HepG2 (cell line): ENCODE measurements around the gene CES2. TPM values are rescaled to one million over a fixed set of nuclear protein-coding genes. Genes with fewer than 3 reads are reported as not detected.
A peak's percentile ranks its signal among the peaks of the same experiment; 100 is the strongest.

Experiments used
- BORCS8-MEF2B ChIP-seq: sonication (generic); formaldehyde crosslinking; IDR thresholded peaks from 2 replicates; pipeline ENCODE4 v1.8.0; 2022; ENCODE audit warnings: mild to moderate bottlenecking, missing genetic modification reagents
- EZH2 ChIP-seq: conservative IDR thresholded peaks from 2 replicates; pipeline ENCODE4 v1.6.1; 2012; ENCODE audit warnings: mild to moderate bottlenecking, low read depth, low read length, moderate library complexity
- GATA4 ChIP-seq: sonication (generic); IDR thresholded peaks from 2 replicates; pipeline ENCODE4 v1.6.1; 2016; ENCODE audit warnings: antibody characterized with exemption, low read depth, borderline replicate concordance
- GTF2F1 ChIP-seq: fragments of 150-350 bp; IDR thresholded peaks from 2 replicates; pipeline ENCODE4 v1.6.1; 2014; ENCODE audit warnings: low read length
- MYC ChIP-seq: sonication (generic); formaldehyde crosslinking; IDR thresholded peaks from 2 replicates; pipeline ENCODE4 v1.9.0; 2021; ENCODE audit warnings: missing genetic modification reagents, borderline replicate concordance
- NBN ChIP-seq: fragments of 450-650 bp; conservative IDR thresholded peaks from 2 replicates; pipeline ENCODE4 v1.6.1; 2017
- PHF21A ChIP-seq: sonication (generic); formaldehyde crosslinking; IDR thresholded peaks from 2 replicates; pipeline ENCODE4 v1.5.0; 2020; ENCODE audit warnings: mild to moderate bottlenecking, missing genetic modification reagents
- RCOR2 ChIP-seq: IDR thresholded peaks from 2 replicates; pipeline ENCODE4 v1.6.1; 2016; ENCODE audit warnings: missing biosample characterization, missing genetic modification reagents
- SAFB2 ChIP-seq: sonication (generic); formaldehyde crosslinking; IDR thresholded peaks from 2 replicates; pipeline ENCODE4 v1.5.1; 2020; ENCODE audit warnings: missing genetic modification reagents, low read depth, mild to moderate bottlenecking, borderline replicate concordance
- SRSF9 ChIP-seq: fragments of 200-400 bp; formaldehyde crosslinking; IDR thresholded peaks from 2 replicates; pipeline ENCODE4 v1.6.1; 2018; ENCODE audit warnings: borderline replicate concordance, mild to moderate bottlenecking, low read depth, low read length; ENCODE audit not compliant: insufficient read depth, poor library complexity, severe bottlenecking
- ZNF205 ChIP-seq: IDR thresholded peaks from 2 replicates; pipeline ENCODE4 v1.6.1; 2018; ENCODE audit warnings: missing biosample characterization, missing genetic modification reagents
- polyA plus RNA-seq, 8 experiments: library from polyadenylated mRNA; depleted of rRNA in 3 of 8; stranded (reverse) in 7 of 8; unstranded in 1 of 8; fragments of >200 nt; fragmentation: Illumina TruSeq in 4 of 8; extraction: Trizol in 4 of 8; gene quantifications; 2 replicates each; pipeline versions ENCODE4 v1.2.1 to v1.2.3, GENCODE V29; 2011 to 2016; ENCODE audit warnings: low read depth in 4 of 8, missing spikeins in 1 of 8, mixed read lengths in 1 of 8; ENCODE audit not compliant: insufficient read depth in 1 of 8
- total RNA-seq, 5 experiments: library from RNA; depleted of rRNA; stranded (reverse); fragments of >200 nt; fragmentation: Illumina TruSeq; extraction: Trizol; gene quantifications; 2 replicates each; pipeline ENCODE4 v1.2.3, GENCODE V29; 2016; ENCODE audit warnings: low read depth in 1 of 5
- TF ChIP-seq, protein P1 (sequence below): sonication (generic); formaldehyde crosslinking; IDR thresholded peaks from 2 replicates; pipeline ENCODE4 v1.4.0; 2020; ENCODE audit warnings: missing genetic modification reagents
- TF ChIP-seq, protein P2 (sequence below): IDR thresholded peaks from 2 replicates; pipeline ENCODE4 v1.6.1; 2018; ENCODE audit warnings: missing genetic modification reagents, mild to moderate bottlenecking, missing compliant biosample characterization
- TF ChIP-seq, protein P3 (sequence below): sonication (generic); formaldehyde crosslinking; conservative IDR thresholded peaks from 2 replicates; pipeline ENCODE4 v1.4.0; 2020; ENCODE audit warnings: missing genetic modification reagents
- TF ChIP-seq, protein P4 (sequence below): sonication (generic); formaldehyde crosslinking; IDR thresholded peaks from 2 replicates; pipeline ENCODE4 v1.5.1; 2020; ENCODE audit warnings: mild to moderate bottlenecking, missing genetic modification reagents, moderate library complexity
- TF ChIP-seq, protein P5 (sequence below): sonication (generic); formaldehyde crosslinking; IDR thresholded peaks from 2 replicates; pipeline ENCODE4 v1.4.0; 2020; ENCODE audit warnings: missing genetic modification reagents

Gene CES2
- total and polyA plus RNA-seq, 2 of the 13 experiments (the other 11 are each of a cell fraction or from before 2014, with no cell fraction given): 50.6 to 63.8 TPM

DNA sequence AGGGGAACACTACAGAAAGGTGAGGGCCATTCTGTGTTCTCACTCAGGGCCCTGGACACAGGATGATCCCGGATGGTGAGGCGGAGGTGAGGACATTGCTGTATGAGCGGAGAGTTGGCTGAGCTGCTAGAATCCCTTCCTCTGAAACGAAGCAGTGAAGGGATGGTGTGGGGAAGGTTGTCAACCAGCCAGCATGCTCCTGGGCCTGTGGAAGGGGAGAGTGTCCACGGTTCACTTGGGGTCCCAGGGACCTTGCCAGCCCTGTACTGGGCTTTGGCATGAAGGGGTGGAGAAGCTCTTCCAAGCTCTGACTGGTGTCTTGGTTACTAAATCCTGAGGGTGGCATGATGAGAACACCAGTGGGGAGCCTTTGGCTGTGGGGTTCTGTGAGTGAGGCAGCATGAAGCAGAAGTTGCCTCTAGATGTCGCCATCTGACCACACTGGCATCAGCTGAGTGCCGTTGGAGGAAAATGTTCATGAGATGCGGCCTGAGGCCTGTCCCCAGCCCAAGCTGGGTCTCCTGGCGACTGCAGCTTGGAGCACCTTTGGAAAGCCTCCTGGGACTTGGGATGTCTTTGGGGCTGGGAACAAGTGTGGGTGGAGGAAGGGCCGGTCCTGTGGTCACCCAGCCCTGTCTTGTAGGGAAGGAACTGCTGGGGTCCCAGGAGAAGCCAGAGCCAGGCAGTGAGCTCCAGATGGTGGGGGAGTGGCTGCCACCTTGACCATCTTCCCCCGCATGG lies 40.2 kb upstream of the CES2 start (continued):
- TF ChIP-seq, protein P1, sequence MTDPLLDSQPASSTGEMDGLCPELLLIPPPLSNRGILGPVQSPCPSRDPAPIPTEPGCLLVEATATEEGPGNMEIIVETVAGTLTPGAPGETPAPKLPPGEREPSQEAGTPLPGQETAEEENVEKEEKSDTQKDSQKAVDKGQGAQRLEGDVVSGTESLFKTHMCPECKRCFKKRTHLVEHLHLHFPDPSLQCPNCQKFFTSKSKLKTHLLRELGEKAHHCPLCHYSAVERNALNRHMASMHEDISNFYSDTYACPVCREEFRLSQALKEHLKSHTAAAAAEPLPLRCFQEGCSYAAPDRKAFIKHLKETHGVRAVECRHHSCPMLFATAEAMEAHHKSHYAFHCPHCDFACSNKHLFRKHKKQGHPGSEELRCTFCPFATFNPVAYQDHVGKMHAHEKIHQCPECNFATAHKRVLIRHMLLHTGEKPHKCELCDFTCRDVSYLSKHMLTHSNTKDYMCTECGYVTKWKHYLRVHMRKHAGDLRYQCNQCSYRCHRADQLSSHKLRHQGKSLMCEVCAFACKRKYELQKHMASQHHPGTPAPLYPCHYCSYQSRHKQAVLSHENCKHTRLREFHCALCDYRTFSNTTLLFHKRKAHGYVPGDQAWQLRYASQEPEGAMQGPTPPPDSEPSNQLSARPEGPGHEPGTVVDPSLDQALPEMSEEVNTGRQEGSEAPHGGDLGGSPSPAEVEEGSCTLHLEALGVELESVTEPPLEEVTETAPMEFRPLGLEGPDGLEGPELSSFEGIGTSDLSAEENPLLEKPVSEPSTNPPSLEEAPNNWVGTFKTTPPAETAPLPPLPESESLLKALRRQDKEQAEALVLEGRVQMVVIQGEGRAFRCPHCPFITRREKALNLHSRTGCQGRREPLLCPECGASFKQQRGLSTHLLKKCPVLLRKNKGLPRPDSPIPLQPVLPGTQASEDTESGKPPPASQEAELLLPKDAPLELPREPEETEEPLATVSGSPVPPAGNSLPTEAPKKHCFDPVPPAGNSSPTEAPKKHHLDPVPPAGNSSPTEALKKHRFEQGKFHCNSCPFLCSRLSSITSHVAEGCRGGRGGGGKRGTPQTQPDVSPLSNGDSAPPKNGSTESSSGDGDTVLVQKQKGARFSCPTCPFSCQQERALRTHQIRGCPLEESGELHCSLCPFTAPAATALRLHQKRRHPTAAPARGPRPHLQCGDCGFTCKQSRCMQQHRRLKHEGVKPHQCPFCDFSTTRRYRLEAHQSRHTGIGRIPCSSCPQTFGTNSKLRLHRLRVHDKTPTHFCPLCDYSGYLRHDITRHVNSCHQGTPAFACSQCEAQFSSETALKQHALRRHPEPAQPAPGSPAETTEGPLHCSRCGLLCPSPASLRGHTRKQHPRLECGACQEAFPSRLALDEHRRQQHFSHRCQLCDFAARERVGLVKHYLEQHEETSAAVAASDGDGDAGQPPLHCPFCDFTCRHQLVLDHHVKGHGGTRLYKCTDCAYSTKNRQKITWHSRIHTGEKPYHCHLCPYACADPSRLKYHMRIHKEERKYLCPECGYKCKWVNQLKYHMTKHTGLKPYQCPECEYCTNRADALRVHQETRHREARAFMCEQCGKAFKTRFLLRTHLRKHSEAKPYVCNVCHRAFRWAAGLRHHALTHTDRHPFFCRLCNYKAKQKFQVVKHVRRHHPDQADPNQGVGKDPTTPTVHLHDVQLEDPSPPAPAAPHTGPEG (CRISPR knock-in tag): no peak
- TF ChIP-seq, protein P2, sequence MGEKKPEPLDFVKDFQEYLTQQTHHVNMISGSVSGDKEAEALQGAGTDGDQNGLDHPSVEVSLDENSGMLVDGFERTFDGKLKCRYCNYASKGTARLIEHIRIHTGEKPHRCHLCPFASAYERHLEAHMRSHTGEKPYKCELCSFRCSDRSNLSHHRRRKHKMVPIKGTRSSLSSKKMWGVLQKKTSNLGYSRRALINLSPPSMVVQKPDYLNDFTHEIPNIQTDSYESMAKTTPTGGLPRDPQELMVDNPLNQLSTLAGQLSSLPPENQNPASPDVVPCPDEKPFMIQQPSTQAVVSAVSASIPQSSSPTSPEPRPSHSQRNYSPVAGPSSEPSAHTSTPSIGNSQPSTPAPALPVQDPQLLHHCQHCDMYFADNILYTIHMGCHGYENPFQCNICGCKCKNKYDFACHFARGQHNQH (CRISPR knock-in tag): 0 out of 2 replicates have a peak, but pooled peaks have one; percentile 56
- TF ChIP-seq RCOR2 (CRISPR knock-in tag): no peak
- TF ChIP-seq GATA4: no peak
- no peak for TF ChIP-seq GTF2F1
- no peak for TF ChIP-seq MYC (CRISPR knock-in tag)
- TF ChIP-seq BORCS8-MEF2B (CRISPR knock-in tag): peak; percentile 55; the same call in 1 of the 2 replicates
- no peak for TF ChIP-seq NBN
- TF ChIP-seq, protein P3, sequence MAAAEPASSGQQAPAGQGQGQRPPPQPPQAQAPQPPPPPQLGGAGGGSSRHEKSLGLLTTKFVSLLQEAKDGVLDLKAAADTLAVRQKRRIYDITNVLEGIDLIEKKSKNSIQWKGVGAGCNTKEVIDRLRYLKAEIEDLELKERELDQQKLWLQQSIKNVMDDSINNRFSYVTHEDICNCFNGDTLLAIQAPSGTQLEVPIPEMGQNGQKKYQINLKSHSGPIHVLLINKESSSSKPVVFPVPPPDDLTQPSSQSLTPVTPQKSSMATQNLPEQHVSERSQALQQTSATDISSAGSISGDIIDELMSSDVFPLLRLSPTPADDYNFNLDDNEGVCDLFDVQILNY (CRISPR knock-in tag): 0 out of 2 replicates have a peak, but pooled peaks have one; percentile 14
- no peak for TF ChIP-seq SAFB2
- TF ChIP-seq ZNF205: no peak
- TF ChIP-seq, protein P4, sequence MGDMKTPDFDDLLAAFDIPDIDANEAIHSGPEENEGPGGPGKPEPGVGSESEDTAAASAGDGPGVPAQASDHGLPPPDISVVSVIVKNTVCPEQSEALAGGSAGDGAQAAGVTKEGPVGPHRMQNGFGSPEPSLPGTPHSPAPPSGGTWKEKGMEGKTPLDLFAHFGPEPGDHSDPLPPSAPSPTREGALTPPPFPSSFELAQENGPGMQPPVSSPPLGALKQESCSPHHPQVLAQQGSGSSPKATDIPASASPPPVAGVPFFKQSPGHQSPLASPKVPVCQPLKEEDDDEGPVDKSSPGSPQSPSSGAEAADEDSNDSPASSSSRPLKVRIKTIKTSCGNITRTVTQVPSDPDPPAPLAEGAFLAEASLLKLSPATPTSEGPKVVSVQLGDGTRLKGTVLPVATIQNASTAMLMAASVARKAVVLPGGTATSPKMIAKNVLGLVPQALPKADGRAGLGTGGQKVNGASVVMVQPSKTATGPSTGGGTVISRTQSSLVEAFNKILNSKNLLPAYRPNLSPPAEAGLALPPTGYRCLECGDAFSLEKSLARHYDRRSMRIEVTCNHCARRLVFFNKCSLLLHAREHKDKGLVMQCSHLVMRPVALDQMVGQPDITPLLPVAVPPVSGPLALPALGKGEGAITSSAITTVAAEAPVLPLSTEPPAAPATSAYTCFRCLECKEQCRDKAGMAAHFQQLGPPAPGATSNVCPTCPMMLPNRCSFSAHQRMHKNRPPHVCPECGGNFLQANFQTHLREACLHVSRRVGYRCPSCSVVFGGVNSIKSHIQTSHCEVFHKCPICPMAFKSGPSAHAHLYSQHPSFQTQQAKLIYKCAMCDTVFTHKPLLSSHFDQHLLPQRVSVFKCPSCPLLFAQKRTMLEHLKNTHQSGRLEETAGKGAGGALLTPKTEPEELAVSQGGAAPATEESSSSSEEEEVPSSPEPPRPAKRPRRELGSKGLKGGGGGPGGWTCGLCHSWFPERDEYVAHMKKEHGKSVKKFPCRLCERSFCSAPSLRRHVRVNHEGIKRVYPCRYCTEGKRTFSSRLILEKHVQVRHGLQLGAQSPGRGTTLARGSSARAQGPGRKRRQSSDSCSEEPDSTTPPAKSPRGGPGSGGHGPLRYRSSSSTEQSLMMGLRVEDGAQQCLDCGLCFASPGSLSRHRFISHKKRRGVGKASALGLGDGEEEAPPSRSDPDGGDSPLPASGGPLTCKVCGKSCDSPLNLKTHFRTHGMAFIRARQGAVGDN (CRISPR knock-in tag): peak; percentile 55
- no peak for TF ChIP-seq PHF21A (CRISPR knock-in tag)
- TF ChIP-seq SRSF9: no peak
- TF ChIP-seq, protein P5, sequence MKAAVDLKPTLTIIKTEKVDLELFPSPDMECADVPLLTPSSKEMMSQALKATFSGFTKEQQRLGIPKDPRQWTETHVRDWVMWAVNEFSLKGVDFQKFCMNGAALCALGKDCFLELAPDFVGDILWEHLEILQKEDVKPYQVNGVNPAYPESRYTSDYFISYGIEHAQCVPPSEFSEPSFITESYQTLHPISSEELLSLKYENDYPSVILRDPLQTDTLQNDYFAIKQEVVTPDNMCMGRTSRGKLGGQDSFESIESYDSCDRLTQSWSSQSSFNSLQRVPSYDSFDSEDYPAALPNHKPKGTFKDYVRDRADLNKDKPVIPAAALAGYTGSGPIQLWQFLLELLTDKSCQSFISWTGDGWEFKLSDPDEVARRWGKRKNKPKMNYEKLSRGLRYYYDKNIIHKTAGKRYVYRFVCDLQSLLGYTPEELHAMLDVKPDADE (CRISPR knock-in tag): no peak
- no peak for TF ChIP-seq EZH2
